B cell (primary cell): ENCODE data around the gene QSER1.

Source experiments
- EZH2 ChIP-seq: IDR thresholded peaks from 2 replicates; pipeline ENCODE4 v1.6.1; 2012; ENCODE audit warnings: borderline replicate concordance, low read depth, mild to moderate bottlenecking, moderate library complexity, low read length; ENCODE audit not compliant: insufficient read depth, poor library complexity, severe bottlenecking
- TF ChIP-seq, protein P1 (sequence below): fragments of 200-600 bp; IDR thresholded peaks from one replicate; pipeline ENCODE4 v1.8.0; 2022; ENCODE audit warnings: antibody characterized with exemption, mild to moderate bottlenecking

DNA sequence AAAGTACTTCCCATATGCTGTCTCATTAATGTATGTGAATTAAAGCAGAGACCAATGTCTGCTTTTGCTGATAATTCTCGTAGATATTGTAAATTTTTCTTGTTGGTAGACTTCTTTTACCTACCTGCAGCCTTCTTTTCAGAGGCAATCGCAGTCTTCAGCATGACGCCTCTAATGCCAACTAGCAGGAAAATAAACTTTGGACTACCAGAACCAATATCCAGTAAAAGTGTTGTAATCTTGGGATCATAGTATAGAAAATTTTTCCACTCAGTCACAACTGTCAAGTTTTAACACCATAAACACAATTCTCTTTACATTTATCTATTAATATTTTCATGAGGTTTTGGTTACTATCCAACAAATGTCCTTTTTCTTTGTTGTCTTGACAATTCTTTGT, 125.4 kb downstream of the QSER1 start:
- TF ChIP-seq, protein P1, sequence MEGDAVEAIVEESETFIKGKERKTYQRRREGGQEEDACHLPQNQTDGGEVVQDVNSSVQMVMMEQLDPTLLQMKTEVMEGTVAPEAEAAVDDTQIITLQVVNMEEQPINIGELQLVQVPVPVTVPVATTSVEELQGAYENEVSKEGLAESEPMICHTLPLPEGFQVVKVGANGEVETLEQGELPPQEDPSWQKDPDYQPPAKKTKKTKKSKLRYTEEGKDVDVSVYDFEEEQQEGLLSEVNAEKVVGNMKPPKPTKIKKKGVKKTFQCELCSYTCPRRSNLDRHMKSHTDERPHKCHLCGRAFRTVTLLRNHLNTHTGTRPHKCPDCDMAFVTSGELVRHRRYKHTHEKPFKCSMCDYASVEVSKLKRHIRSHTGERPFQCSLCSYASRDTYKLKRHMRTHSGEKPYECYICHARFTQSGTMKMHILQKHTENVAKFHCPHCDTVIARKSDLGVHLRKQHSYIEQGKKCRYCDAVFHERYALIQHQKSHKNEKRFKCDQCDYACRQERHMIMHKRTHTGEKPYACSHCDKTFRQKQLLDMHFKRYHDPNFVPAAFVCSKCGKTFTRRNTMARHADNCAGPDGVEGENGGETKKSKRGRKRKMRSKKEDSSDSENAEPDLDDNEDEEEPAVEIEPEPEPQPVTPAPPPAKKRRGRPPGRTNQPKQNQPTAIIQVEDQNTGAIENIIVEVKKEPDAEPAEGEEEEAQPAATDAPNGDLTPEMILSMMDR, result no peak
- TF ChIP-seq EZH2, result no peak
